ENCODE data around the gene ZBTB16.

- TF ChIP-seq SP1 (IDR thresholded peaks at IDR 0.05) = no peak
- TF ChIP-seq FOXK2 (IDR thresholded peaks at IDR 0.05) = no peak
Observed at GRCh38 chr11:114237321-114238280, 178.1 kb downstream of the ZBTB16 start.

Data from HEK293T (cell line).